Measurements from ENCODE around the gene PFKL.

The PFKL gene

DNA sequence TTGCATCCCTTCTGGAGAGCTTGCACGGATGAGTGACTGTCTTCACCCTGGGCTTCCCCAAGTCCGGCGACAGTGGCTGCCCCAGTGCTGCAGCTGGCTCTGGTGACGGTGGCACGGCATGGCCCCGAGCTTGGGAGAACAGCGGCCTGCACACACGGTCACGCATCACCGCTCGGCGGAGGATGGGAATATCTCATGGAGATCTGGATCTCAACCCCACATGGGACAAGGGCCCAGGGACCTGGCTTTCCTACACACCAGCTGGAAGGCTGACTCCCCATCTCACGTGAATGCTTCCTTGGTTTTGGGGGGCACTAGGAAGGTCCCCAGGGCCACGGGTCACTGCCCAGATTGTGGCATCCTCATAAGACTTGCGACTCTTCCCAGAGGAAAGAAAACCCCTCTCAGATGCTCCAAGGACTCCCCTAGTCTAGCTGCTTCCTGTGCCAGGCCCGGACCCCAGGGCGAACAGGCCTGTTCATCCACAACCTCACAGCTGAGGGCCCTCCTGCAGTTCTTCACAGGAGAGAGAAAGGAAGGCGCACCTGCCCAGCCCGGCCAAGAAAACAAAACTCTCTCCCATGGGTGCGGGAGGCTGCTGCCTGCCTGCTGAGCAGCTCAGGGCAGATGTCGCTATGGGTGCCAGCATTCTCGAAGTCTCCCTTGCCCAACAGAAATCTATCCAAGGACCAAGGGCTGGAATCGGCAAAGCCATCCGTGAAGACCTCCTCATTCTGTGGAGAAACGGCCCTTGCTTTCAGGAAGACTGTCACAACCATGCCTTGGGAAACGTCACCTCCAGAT, 29.4 kb downstream of the PFKL start:
- no peak for DNase-seq (ENCODE audit: low read depth)
- no peak overlapping the region for H3K4me3 ChIP-seq (ENCODE audit: low read length)
- no peak for TF ChIP-seq CTCF (conservative IDR thresholded peaks at IDR 0.05; ENCODE audit: low read depth, low read length)

DNA sequence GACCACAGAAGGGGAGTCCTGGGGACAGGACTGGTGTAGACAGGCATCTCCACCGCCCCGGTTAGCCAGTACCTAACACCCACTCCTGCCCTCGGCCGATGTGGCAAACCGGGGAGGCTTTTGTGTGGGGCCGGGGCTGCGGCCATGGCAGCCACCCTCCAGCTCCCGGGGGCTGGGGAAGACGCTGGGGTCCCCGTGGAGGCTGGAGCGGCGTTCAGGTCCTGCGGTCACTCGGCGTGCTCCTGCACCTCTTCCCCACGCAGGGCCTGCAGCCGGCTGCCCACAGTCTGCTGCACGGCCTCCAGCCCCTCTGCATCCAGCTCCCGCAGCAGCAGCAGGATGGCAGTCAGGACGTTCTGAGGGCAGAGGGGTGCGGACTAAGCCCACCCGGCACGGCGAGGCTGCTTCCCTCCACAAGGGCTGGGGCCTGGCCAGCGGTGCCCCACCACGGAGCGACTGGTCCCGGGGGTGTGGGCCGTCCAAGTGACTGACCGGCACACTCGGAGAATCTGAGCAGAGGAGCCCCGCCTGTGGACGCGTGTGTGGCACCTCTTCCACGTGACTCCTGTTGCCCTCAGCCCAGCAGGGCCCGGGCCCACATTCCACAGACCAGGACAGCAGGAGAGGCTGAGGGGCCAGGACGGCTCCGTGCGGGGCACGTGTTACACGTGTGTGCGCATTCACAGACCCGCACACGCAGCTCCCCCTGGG, 30.3 kb downstream of the PFKL start:
- TF ChIP-seq CTCF (conservative IDR thresholded peaks at IDR 0.05; ENCODE audit: low read depth, low read length) = no peak
- H3K4me3 ChIP-seq (ENCODE audit: low read length) = no peak overlapping the region
- no peak for DNase-seq (ENCODE audit: low read depth)

DNA sequence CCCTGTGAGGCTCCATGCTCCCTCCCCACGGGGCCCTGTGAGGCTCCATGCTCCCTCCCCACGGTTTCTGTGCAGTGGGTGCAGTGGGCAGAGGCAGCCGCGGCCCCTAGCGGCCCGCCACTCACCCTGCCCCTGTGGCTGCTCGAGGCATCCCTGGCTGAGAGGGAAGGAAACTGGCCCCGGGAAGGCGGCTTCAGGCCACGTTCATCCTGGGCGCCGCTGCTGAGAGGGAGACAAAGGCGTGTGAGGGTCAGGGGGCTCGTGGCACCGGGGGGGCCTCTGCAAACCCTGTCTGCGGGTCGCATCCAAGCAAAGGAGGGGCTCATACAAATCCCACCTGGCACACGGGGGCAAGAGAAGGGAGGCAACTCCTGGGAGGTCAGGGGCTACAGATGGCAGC, 30.8 kb downstream of the PFKL start:
- H3K4me3 ChIP-seq (ENCODE audit: low read length) = no peak overlapping the region
- no peak for TF ChIP-seq CTCF (conservative IDR thresholded peaks at IDR 0.05; ENCODE audit: low read depth, low read length)
- no peak for DNase-seq (ENCODE audit: low read depth)

- no peak for TF ChIP-seq CTCF (conservative IDR thresholded peaks at IDR 0.05; ENCODE audit: low read depth, low read length)
- no peak overlapping the region for H3K4me3 ChIP-seq (ENCODE audit: low read length)
- no peak for DNase-seq (ENCODE audit: low read depth)
Measured at GRCh38 chr21:44331209-44331608, 31.4 kb downstream of the PFKL start.

DNA sequence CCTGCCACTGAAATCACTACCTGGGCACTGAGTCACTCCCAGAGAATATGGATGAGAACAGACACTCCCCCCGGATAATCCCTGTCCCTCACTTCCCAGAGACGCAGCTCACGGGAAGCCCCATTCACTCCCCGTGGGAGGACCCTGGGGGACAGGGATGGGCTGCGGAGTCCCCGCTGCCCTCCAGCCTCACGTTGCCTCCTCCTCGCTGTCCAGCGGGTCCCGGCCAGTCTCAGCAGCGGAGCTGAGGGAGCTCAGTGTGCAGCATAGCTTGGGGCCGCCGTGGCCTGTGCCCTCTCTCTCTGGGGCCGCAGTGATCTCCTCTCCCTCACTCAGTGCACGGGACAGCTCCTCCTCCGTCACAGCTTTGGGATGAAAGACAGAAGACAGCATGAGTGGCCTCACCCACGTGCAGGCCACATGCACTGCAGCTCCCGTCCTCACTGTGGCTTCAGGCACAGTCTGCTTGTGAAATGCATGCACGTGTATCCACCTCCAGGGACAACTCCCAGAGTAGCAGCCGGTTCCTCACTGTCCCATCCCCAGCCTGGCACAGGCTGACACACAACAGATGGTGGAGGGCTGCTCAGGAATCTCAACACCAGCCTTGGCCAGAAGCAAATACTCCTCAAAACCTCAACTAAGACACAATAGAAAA, 31.9 kb downstream of the PFKL start:
- H3K4me3 ChIP-seq (ENCODE audit: low read length) = no peak overlapping the region

GRCh38 chr21:44332383-44332782, 32.5 kb downstream of the PFKL start:
- H3K4me3 ChIP-seq (ENCODE audit: low read length) = no peak overlapping the region
- DNase-seq (ENCODE audit: low read depth) = no peak
- no peak for TF ChIP-seq CTCF (conservative IDR thresholded peaks at IDR 0.05; ENCODE audit: low read depth, low read length)

More for the DNA sequence above, 31.9 kb downstream of the PFKL start:
- DNase-seq (ENCODE audit: low read depth) = peak; percentile 53
- no peak for TF ChIP-seq CTCF (conservative IDR thresholded peaks at IDR 0.05; ENCODE audit: low read depth, low read length)

All from retinal pigment epithelial cell (primary cell).